Measurements from ENCODE around the gene SMAD3. TPM values are rescaled to one million over a fixed set of nuclear protein-coding genes. Genes with fewer than 3 reads are reported as not detected.

The SMAD3 gene
- total RNA-seq, 2 donors from 2014 or later: 13.5 to 47.4 TPM

DNA sequence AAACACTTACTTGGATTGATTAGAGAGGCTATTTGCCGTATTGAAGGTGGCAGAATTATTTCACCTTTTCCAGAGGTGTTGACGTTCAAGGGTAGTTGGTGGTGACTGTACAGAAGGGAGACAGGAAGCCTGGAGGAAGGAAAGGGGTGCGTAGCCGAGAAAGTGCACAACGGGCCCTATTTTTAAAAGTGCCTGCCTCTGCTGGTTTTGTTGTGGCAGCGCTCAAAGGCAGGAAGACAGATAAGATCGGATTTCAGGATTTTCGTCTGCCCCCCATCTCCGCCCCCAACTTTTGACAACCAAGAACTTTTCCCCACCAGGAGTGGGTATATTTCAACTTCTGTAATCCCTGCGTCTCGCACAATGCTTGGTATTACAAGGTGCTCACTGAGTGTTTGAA, 38.5 kb downstream of the SMAD3 start:
- DNase-seq (ENCODE audit: low spot score): peak; percentile 42
- no peak overlapping the region for H3K4me3 Mint-ChIP-seq
- no peak overlapping the region for H3K27ac Mint-ChIP-seq
- peaks cover 0 to 15% of the 10 kb centered on the region in 2 donors for H3K27me3 Mint-ChIP-seq
- H3K36me3 Mint-ChIP-seq: no peaks in the 10 kb centered on the region
- no peak for ATAC-seq
- H3K9me3 Mint-ChIP-seq: no peaks in the 10 kb centered on the region
- H3K4me1 Mint-ChIP-seq (ENCODE audit: low read depth in 2 of 2): peaks cover 20 to 51% of the 10 kb centered on the region in 2 donors

DNA sequence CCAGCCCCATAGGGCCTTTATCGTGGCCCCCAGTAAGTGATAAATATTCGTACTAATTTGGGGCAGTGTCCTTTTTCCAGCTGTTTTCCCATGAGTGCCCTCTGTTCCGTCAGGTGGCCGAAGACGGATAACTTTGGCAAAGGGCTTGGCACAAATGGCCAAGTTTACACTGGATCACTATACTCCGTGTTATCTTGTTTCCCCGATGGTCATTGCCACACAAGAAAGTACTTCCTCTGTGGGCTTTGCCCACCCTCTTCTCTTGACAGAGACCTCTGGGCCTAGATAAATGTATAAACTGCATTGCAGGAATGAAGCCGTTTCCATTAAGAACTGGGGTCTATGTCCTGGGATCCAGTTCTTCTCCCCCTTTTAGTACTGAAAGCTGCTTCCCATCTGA, 39.1 kb downstream of the SMAD3 start:
- no peak overlapping the region for H3K4me3 Mint-ChIP-seq
- ATAC-seq (no peak), DNase-seq (ENCODE audit: low spot score) (peak; percentile 29)
- peaks cover 0 to 15% of the 10 kb centered on the region in 2 donors for H3K27me3 Mint-ChIP-seq
- H3K4me1 Mint-ChIP-seq (ENCODE audit: low read depth in 2 of 2): peaks cover 20 to 51% of the 10 kb centered on the region in 2 donors
- no peaks in the 10 kb centered on the region for H3K36me3 Mint-ChIP-seq
- H3K9me3 Mint-ChIP-seq: no peaks in the 10 kb centered on the region
- no peak overlapping the region for H3K27ac Mint-ChIP-seq

DNA sequence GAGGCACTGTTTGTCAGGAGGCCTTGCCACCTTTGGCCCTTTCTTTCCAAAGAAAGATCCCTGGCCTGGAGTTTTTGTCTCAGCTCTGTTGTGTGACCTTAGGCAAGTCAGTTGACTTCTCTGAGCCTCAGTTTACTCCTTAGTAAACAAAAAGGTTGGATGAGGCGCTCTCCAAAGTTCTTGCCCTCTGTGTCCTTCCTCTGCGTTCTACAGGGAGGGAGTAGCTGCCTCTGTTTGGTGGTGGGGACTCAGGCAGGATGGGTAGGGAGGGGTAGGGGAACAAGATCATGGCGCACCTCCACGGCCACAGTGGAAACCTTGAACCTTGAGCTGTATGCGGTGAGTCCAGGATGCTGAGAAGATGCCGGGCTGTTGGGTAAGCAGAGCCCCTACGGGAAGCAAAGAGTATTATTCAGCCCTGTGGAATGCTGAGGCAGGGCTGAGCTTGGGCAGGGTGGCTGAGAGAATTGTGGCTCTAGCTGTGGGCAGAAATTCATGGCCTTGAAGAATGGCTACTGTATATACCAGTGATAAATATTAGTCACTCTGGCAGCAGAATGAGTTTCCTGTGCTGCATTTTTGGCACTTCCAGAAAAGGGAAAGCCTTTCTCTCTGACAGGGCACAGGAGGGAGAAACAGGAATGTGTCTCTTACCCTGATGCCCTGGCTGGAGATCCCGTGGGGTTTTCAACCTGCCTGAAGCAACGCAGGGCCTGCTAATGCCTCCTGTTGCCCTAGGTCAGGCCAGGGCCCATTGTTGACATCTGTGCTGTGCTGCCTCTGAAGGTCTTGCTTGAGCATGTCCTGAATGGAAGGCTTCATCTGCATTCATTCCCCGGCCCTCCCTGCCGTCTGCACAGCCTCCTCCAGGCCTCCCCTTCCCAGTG, 39.9 kb downstream of the SMAD3 start:
- H3K4me1 Mint-ChIP-seq (ENCODE audit: low read depth in 2 of 2): peaks cover 25 to 56% of the 10 kb centered on the region in 2 donors
- peak overlapping the region; percentile 56 to 85 for H3K27ac Mint-ChIP-seq
- peak overlapping the region; percentile 64 for H3K4me3 Mint-ChIP-seq
- H3K36me3 Mint-ChIP-seq: peaks cover 2% of the 10 kb centered on the region
- DNase-seq (ENCODE audit: low spot score) (peak; percentile 61), ATAC-seq (no peak)
- peaks cover 0 to 15% of the 10 kb centered on the region in 2 donors for H3K27me3 Mint-ChIP-seq
- H3K9me3 Mint-ChIP-seq: no peaks in the 10 kb centered on the region

DNA sequence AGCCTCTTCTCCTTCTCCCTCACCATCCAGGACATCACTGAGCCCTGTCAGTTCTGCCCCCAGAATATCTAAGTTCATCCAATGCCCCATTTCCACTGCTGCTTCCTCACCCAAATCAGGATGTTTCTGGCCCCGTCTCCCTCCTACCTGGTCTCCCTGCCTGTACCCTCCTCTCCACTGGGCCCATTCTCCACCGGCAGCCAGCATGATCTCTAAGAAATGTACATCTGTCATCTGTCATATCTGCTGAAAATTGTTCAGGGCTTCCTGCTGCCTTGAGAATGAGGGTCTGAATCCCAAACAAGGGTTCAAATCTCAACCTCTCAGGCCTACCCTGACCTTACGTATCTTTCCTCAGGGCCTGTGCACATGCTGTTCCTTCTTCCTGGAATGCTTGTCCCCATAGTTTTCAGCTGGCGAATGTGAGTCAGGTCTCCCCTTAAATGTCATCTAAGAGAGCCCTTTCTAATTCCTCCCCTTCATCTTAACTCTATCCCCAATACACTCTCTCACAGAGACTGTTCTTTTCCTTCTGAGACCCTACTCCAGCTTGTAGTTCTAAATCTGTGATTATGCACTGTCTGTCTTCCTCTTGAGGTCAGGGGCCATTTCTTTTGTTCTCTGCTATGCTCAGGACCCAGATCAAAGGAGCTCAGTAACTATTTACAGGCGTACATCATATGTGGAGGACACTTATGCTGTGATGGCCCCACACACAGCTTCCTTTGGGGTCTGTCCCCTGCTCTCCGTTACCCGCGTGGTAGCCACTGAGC, 40.8 kb downstream of the SMAD3 start:
- H3K27ac Mint-ChIP-seq: peak overlapping the region; percentile 56 to 85
- ATAC-seq: no peak
- DNase-seq (ENCODE audit: low spot score): no peak
- peaks cover 7% of the 10 kb centered on the region for H3K36me3 Mint-ChIP-seq
- peak overlapping the region; percentile 64 for H3K4me3 Mint-ChIP-seq
- H3K27me3 Mint-ChIP-seq: peaks cover 0 to 15% of the 10 kb centered on the region in 2 donors
- H3K9me3 Mint-ChIP-seq: no peaks in the 10 kb centered on the region
- peaks cover 34 to 64% of the 10 kb centered on the region in 2 donors for H3K4me1 Mint-ChIP-seq (ENCODE audit: low read depth in 2 of 2)

DNA sequence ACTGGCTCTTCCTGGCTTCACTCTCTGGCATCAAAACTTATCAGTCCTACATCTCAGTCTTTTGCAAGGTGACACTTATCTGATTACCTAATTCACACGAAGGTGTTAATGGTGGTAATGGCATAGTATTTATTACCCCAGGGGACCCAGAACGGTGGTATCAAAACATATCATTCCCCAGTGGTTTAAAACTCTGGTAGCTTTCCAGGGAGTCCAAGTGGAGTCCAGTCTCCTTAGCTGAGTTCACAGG, 41.3 kb downstream of the SMAD3 start:
- H3K4me1 Mint-ChIP-seq (ENCODE audit: low read depth in 2 of 2): peaks cover 39 to 69% of the 10 kb centered on the region in 2 donors
- peak overlapping the region; percentile 64 for H3K4me3 Mint-ChIP-seq
- no peaks in the 10 kb centered on the region for H3K9me3 Mint-ChIP-seq
- peaks cover 13% of the 10 kb centered on the region for H3K36me3 Mint-ChIP-seq
- peak; percentile 61 for DNase-seq (ENCODE audit: low spot score)
- H3K27ac Mint-ChIP-seq: peak overlapping the region; percentile 56 to 85
- peaks cover 0 to 15% of the 10 kb centered on the region in 2 donors for H3K27me3 Mint-ChIP-seq
- ATAC-seq: no peak

DNA sequence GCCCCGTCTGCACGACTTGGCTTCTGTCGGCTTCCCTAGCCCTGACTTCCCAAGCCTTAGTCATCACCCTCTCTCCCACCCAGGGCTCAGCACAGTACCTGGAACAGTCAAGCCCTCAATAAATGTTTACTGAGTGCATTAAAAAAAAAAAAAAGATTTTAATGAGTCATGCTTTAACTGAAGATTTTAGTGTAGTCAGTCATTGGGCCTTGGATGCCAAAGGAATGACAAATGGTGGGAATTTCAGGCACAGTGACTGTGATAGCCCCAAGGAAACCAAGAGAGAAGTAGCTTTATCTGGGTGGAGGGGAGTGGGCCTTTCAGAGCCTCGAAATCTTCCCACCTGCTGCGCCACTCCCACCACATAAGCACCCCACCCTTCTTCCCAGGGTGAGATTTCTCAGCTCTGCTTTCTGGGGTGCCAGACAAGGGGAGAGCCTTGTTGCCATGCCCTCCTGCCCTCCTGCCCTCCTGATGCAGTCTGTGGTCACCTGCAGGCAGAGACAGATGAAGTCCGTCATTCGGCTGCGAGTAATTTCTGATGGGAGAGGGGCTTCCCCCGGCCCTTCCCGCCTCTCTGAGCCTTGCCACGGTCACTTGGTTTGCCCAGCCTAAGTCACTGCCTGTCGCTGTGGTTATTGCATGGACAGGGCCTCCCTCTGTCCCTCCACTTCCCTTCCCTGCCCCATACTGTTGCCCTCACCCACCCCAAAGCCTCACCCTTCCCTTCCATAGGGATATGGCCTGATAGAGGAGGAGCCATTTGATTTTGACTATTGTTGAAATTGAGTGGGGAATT, 41.8 kb downstream of the SMAD3 start:
- Mint-ChIP-seq H3K27ac (peak overlapping the region; percentile 56 to 85), H3K27me3 (peaks cover 0 to 15% of the 10 kb centered on the region in 2 donors), H3K4me1 (ENCODE audit: low read depth in 2 of 2) (peaks cover 41 to 70% of the 10 kb centered on the region in 2 donors)

DNA sequence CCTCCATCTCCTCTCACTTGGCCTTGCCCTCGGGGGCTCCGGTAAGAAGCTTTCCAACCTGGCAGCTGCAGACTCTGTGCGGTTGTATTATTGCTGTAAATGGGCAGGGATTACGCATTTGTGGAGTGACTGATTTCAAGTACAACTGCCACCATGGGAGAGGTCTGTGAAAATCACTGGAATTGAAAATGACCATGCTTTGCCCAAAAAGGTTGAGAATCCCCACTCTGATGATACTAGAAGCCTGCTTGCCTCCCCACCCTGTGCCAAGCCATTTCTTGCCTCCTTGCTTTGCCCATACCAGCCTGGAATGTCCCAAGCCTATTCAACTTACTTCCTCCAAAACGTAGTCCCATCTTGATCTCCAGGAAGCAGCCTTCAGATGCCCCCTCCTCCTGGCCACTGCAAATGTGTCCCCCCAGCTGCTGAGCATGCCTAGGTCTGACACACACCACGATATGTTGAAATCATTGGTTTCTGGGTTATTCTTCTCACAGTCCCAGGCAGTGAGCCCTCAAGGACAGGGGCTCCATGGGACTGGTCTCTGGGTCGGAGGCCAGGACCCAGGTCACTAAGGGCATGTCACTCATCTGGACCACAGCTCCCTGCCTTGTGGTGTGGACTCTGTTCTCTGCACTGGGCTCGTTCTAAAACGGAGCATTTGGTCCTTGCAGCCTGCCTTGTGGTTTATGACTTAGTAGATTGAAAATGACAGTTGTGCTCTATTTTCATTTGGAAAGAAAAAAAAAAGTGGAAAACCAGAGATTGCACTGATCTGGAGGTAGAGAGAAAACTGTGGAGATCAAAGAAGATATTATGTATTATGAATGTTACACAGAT, 42.9 kb downstream of the SMAD3 start:
- H3K4me3 Mint-ChIP-seq: peak overlapping the region; percentile 49
- DNase-seq (ENCODE audit: low spot score) (peak; percentile 10), ATAC-seq (peak; percentile 34 to 36)
- H3K36me3 Mint-ChIP-seq: peaks cover 15% of the 10 kb centered on the region
- peaks cover 44 to 72% of the 10 kb centered on the region in 2 donors for H3K4me1 Mint-ChIP-seq (ENCODE audit: low read depth in 2 of 2)
- peak overlapping the region; percentile 47 to 52 for H3K27ac Mint-ChIP-seq
- H3K27me3 Mint-ChIP-seq: peaks cover 0 to 10% of the 10 kb centered on the region in 2 donors
- H3K9me3 Mint-ChIP-seq: no peaks in the 10 kb centered on the region

More for the DNA sequence above, 41.8 kb downstream of the SMAD3 start:
- Mint-ChIP-seq H3K4me3 (peak overlapping the region; percentile 64), H3K36me3 (peaks cover 15% of the 10 kb centered on the region), H3K9me3 (no peaks in the 10 kb centered on the region)
- no peak for ATAC-seq
- DNase-seq (ENCODE audit: low spot score): peak; percentile 59

DNA sequence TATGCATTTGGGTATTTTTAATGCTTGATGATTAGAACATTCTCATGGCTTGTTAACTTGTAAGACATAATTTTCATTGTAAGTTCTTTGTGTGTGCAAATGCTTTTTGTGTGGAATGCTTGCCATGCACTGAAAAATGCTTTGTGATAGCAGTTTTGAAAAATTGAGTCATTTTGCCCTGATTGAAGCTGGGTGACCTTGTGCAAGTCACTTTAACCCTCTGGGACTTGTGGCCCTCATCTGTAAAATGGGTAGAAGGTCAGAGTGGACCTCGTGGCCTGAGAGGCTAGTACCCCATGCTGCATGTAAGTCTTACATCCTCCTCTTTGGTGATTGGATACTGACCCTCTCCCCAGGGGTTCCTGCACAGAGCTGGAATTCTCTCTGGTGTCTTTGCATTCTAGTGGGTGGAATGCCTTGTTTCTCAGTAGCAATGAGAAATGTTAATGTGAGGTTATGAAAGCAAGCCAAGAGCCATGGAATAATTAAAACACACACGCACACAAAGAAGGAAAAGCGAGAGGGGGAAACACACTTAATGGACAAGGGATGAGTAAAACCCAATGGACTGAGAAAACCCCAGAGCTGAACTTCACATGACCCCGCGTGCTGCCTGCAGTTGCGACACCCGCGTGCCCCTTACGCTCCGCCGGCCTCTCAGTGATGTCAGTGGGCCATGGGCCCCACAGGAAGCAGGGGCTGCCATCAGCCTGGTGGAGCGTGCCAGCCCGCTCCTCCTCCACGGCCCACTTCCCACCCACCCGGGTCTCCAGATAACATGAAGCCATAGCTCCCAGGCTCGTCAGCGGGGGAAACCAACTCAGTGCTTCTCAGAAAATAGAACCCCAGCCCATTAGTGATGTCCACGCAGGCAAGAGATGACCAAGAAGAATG, 44.0 kb downstream of the SMAD3 start:
- ATAC-seq: peak in 1 of 2 donors; percentile 78
- peak; percentile 74 for DNase-seq (ENCODE audit: low spot score)
- Mint-ChIP-seq H3K4me3 (peak overlapping the region; percentile 65), H3K9me3 (no peaks in the 10 kb centered on the region), H3K4me1 (ENCODE audit: low read depth in 2 of 2) (peaks cover 53 to 82% of the 10 kb centered on the region in 2 donors), H3K27ac (peak overlapping the region; percentile 16 to 69), H3K36me3 (peaks cover 15% of the 10 kb centered on the region), H3K27me3 (peaks cover 0 to 8% of the 10 kb centered on the region in 2 donors)

DNA sequence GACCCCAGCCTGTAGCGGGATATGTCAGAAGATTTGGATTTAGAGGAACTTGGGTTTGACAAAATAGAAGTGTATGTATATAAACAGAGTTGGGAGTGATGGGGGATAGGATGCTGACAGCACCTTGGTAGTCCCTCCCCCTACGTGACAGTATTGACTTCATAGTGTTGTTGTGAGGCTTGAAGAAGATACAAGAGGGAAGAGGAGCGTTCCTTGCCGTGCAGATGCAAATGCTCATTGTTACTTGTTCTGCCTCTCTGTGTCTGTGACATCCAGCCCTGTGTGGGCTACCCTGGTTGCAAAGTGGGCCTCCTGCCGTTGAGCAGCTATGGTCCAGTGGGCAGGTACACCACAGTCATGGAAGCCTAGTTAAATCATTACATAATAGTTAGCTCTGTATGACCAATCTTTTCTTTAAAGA, 45.0 kb downstream of the SMAD3 start:
- Mint-ChIP-seq H3K27me3 (peaks cover 0 to 8% of the 10 kb centered on the region in 2 donors), H3K36me3 (peaks cover 15% of the 10 kb centered on the region), H3K9me3 (no peaks in the 10 kb centered on the region), H3K4me3 (peak overlapping the region; percentile 65), H3K4me1 (ENCODE audit: low read depth in 2 of 2) (peaks cover 63 to 83% of the 10 kb centered on the region in 2 donors), H3K27ac (peak overlapping the region; percentile 16 to 69)
- DNase-seq (ENCODE audit: low spot score) (no peak), ATAC-seq (no peak)

DNA sequence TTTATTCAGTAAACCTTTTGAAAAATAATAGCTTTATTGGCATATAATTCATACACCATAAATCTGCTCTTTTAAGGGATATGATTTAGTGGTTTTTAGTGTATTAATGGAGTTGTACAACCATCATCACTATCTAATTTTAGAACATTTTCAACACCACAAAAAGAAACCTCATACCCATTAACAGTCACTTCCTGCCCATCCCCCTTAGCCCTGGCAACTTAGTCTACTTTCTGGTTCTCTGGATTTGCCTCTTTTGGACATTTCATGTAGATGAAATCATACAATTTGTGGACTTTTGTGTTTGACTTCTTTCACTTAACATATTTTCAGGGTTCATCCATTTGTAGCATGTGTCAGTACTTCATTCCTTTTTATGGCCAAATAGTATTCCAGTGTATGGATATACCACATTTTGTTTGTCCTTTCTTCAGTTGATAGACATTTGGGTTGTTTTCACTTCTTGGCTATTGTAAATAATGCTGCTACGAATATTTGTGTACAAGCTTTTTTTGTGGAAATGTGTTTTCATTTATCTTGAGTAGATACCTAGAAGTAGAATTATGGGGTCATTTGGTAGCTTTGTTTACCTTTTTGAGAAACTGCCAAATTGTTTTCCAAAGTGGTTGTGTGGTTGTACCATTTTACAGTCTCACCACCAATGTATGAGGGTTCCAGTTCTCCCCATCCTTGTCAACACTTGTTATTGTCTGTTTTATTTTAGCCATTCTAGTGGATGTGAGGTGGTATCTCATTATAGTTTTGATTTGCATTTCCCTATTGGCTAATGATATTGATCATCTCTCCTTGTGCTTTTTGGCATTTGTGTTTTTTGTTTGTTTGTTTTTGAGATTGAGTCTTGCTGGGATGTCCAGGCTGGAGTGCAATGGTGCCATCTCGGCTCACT, 45.8 kb downstream of the SMAD3 start:
- no peak for ATAC-seq
- DNase-seq (ENCODE audit: low spot score): peak; percentile 55
- Mint-ChIP-seq H3K4me1 (ENCODE audit: low read depth in 2 of 2) (peaks cover 71 to 85% of the 10 kb centered on the region in 2 donors), H3K9me3 (peaks cover 3% of the 10 kb centered on the region), H3K27me3 (peaks cover 0 to 4% of the 10 kb centered on the region in 2 donors), H3K27ac (peak overlapping the region; percentile 16 to 69), H3K36me3 (peaks cover 15% of the 10 kb centered on the region), H3K4me3 (peak overlapping the region; percentile 65)

DNA sequence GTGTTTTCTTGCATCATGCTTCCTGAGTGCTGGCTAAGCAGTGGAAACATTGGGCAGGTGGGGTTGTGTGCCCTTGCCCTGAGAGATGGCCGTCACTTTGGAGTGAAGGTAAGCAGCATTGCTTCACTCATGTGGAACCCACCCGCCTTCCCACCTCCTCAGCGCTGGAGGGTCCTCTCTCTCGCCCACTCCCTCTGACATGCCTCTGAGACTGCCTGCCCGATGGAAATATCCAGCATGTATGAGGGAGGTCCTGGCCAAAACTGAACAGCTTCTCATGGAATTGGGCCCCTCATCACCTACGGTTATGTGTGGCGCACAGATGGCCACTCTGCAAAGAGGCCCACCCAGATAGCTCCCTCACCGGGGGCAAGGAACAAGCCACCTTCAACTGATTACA, 48.6 kb downstream of the SMAD3 start:
- ATAC-seq (no peak), DNase-seq (ENCODE audit: low spot score) (peak; percentile 13)
- peaks cover 83 to 85% of the 10 kb centered on the region in 2 donors for H3K4me1 Mint-ChIP-seq (ENCODE audit: low read depth in 2 of 2)
- peaks cover 15% of the 10 kb centered on the region for H3K36me3 Mint-ChIP-seq
- peak overlapping the region; percentile 98 to 99 for H3K27ac Mint-ChIP-seq
- H3K27me3 Mint-ChIP-seq: no peaks in the 10 kb centered on the region
- H3K4me3 Mint-ChIP-seq: peak overlapping the region; percentile 66
- H3K9me3 Mint-ChIP-seq: peaks cover 6% of the 10 kb centered on the region
